Esophagus (tissue), 2 donors: Measurements from ENCODE around the gene GMPR2. TPM values are rescaled to one million over a fixed set of nuclear protein-coding genes. Genes with fewer than 3 reads are reported as not detected.

Source experiments
- H3K27ac ChIP-seq, 2 donors: one replicate each; pipeline ENCODE4 v1.5.1; 2013; ENCODE audit warnings: low read depth in 2 of 2, mild to moderate bottlenecking in 2 of 2, inconsistent platforms in 1 of 2, low read length in 1 of 2, moderate library complexity in 1 of 2
- H3K27me3 ChIP-seq, 2 donors: one replicate each; pipeline ENCODE4 v1.6.1; 2013; ENCODE audit warnings: low read length in 2 of 2, control low read depth in 1 of 2, mild to moderate bottlenecking in 1 of 2; ENCODE audit not compliant: insufficient read depth in 2 of 2, control insufficient read depth in 1 of 2
- H3K36me3 ChIP-seq, 2 donors: one replicate each; pipeline ENCODE4 v1.6.1; 2013; ENCODE audit warnings: low read length in 1 of 2; ENCODE audit not compliant: control insufficient read depth in 2 of 2, insufficient read depth in 2 of 2
- H3K4me1 ChIP-seq, 2 donors: one replicate each; pipeline ENCODE4 v1.6.1; 2013; ENCODE audit warnings: low read length in 1 of 2; ENCODE audit not compliant: control insufficient read depth in 2 of 2, insufficient read depth in 2 of 2
- H3K4me3 ChIP-seq, 2 donors: one replicate each; pipeline ENCODE4 v1.5.1; 2013; ENCODE audit warnings: low read length in 2 of 2, mild to moderate bottlenecking in 2 of 2, low read depth in 1 of 2, moderate library complexity in 1 of 2
- H3K9me3 ChIP-seq, 2 donors: one replicate each; pipeline ENCODE4 v1.6.1; 2013; ENCODE audit warnings: mild to moderate bottlenecking in 2 of 2, low read depth in 1 of 2, low read length in 1 of 2, moderate library complexity in 1 of 2; ENCODE audit not compliant: control insufficient read depth in 2 of 2, insufficient read depth in 1 of 2
- WGBS, 2 donors: extraction: QIAGEN DNeasy Blood & Tissue Kit; methylation state at CpG; one replicate each; pipeline ENCODE4 v1.1.7; 2013; 5-methylcytosine and 5-hydroxymethylcytosine counted together
- polyA plus RNA-seq, 2 donors: library from polyadenylated mRNA; stranded (reverse); fragments of 200-250 nt; gene quantifications; one replicate each; pipeline ENCODE4 v1.2.3, GENCODE V29; 2013
- donor health status: healthy with polysubstance abuse.
- donor health status: Bipolar disorder and iron deficiency.

Gene GMPR2
- polyA plus RNA-seq, 2 donors = 24.5 to 35.0 TPM

GRCh38 chr14:24226473-24226872, 6.3 kb upstream of the GMPR2 start:
- H3K27me3 ChIP-seq = no peaks in the 10 kb centered on the region
- peaks cover 0 to 4% of the 10 kb centered on the region in 2 donors for H3K4me1 ChIP-seq
- H3K4me3 ChIP-seq = no peak overlapping the region
- no peaks in the 10 kb centered on the region for H3K9me3 ChIP-seq
- no peaks in the 10 kb centered on the region for H3K36me3 ChIP-seq
- H3K27ac ChIP-seq = no peak overlapping the region
- 78 to 83% methylated on average over 1 of the region's 1 CpG for WGBS, 2 donors

DNA sequence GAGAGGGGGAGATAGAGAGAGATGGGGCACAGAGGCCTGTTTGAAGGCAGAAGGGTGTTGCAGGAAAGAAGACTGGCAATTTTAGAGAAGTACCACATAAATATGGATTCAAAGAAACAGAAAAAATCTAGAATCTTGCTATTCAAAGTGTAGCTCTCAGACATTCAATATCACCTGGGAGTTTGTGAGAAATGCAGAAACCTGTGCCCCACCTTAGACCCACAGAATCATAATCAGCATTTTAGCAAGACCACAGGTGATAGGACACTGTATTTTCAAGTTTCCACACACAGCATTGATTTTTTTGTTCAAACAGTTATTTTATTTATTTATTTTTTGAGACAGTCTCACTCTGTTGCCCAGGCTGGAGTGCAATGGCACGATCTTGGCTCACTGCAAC, 3.8 kb upstream of the GMPR2 start:
- 0 to 5% methylated on average over 1 of the region's 1 CpG for WGBS, 2 donors

DNA sequence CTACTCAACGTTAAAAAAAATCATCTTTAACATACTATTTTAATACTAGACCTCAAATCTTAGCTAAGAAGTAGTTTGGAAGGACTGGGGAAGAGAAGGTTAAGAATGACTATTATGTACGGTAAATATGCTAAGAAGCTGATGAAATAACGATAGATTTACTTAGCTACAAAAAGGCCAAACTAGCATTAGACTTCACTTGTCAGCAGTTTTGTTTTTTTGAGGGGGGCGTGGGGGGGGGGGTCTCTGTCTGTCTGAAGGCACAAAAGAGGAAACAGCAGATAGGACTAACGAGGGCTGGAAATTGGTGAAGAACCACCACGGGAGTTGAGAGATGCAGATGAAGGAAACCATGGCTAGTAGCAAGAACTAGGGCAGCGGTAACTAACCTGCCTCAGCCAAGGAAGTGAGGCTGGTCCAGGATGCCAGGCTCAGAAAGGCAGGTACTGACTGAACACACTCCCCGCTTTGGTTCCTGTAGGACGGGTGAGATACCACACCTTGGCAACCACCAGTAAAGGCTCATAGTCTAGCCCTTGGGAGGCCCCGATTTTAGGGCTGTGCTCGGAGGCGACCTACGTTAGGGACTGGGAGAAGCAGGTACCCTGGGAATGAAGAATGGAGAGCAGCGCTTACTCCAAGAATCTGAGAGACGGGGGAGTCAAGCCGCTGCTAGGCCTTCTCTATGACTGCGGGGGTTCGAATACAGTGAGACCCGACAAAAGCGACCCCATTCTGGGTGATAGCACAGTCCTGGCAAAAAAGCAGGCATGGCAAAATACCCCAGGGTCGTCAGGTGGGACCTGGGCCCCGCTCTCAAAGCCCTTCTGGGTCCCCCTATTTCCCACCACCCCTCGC, 1.2 kb upstream of the GMPR2 start:
- H3K27me3 ChIP-seq = no peaks in the 10 kb centered on the region
- no peaks in the 10 kb centered on the region for H3K9me3 ChIP-seq
- peak overlapping the region; percentile 96 to 97 for H3K27ac ChIP-seq
- H3K4me3 ChIP-seq = peak overlapping the region; percentile 82
- H3K4me1 ChIP-seq = peaks cover 0 to 7% of the 10 kb centered on the region in 2 donors
- WGBS, 2 donors = 9% methylated on average over 23 of the region's 23 CpGs
- H3K36me3 ChIP-seq = peaks cover 4 to 6% of the 10 kb centered on the region in 2 donors

More for the DNA sequence above, 3.8 kb upstream of the GMPR2 start:
- peaks cover 0 to 7% of the 10 kb centered on the region in 2 donors for H3K4me1 ChIP-seq
- no peaks in the 10 kb centered on the region for H3K27me3 ChIP-seq
- no peaks in the 10 kb centered on the region for H3K36me3 ChIP-seq
- no peak overlapping the region for H3K4me3 ChIP-seq
- H3K9me3 ChIP-seq = no peaks in the 10 kb centered on the region
- H3K27ac ChIP-seq = no peak overlapping the region

DNA sequence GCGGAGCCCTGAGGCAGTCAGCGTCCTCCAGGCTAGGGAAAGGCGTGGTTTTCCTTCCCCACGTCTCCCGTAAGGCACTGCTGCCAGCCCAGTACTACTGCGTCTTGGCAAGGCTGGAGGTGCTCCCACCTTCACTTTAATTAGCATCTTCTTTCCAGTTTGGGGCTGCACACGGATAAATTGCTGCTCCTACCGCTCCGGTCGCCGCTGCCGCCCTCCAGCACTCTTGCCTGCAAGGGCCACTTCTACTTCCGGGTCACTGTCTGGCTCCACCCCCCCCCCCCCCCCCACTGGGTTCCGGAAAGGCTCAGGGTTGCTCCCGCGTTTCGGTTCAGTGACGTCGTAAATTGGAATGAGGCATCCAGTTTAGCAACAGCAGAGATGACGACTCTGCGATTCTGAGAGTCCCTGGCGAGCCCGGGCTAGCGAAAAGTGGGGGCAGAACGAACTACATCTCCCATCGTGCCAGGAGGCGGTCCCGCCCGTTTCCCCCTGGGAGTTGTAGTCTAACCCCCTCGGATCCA, 546 bp upstream of the GMPR2 start, which contains the start of gene NEDD8:
TSS of gene NEDD8 (minus strand) at position 247 of the 524 bp plus-strand sequence. CDS start at position 147, 100 bp downstream.
- Histone ChIP-seq H3K4me3 (peak within 1 kb of the TSS; percentile 82), H3K9me3 (no peaks in the 10 kb centered on the region), H3K27me3 (no peaks in the 10 kb centered on the region), H3K27ac (peak within 1 kb of the TSS; percentile 96 to 97), H3K4me1 (peaks cover 0 to 8% of the 10 kb centered on the region in 2 donors), H3K36me3 (peaks cover 8 to 13% of the 10 kb centered on the region in 2 donors)
- WGBS, 2 donors = 0% methylated on average over 28 to 30 of the region's 30 CpGs

DNA sequence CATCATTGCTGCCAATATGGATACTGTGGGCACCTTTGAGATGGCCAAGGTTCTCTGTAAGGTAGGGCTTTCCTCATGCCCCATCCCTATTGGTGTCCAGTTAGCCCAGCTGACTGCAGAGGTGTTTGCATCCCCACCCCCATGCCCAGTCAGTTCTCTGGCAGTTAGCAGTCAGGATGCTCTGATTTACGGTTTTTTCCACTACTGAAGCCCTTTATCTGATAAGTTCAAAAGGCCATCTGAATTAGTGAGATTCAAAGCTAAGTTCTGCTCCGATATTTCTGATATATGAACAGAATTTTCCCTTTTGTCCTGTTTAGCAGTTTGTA, 773 bp downstream of the GMPR2 start:
- H3K4me1 ChIP-seq = peaks cover 0 to 8% of the 10 kb centered on the region in 2 donors
- H3K36me3 ChIP-seq = peaks cover 14 to 22% of the 10 kb centered on the region in 2 donors
- H3K4me3 ChIP-seq = peak overlapping the region; percentile 82
- no peaks in the 10 kb centered on the region for H3K9me3 ChIP-seq
- H3K27me3 ChIP-seq = no peaks in the 10 kb centered on the region
- WGBS, 2 donors = 64 to 71% methylated on average over 2 of the region's 2 CpGs
- H3K27ac ChIP-seq = peak overlapping the region; percentile 48 to 96

GRCh38 chr14:24234095-24235005, 1.6 kb downstream of the GMPR2 start:
- H3K36me3 ChIP-seq = peaks cover 14 to 25% of the 10 kb centered on the region in 2 donors
- H3K4me3 ChIP-seq = no peak overlapping the region
- H3K27me3 ChIP-seq = no peaks in the 10 kb centered on the region
- no peak overlapping the region for H3K27ac ChIP-seq
- 82 to 89% methylated on average over 3 of the region's 3 CpGs for WGBS, 2 donors
- H3K4me1 ChIP-seq = peaks cover 2 to 8% of the 10 kb centered on the region in 2 donors
- H3K9me3 ChIP-seq = no peaks in the 10 kb centered on the region

GRCh38 chr14:24235804-24236688, 3.3 kb downstream of the GMPR2 start:
- WGBS, 2 donors = 91 to 93% methylated on average over 5 of the region's 5 CpGs
- Histone ChIP-seq H3K27me3 (no peaks in the 10 kb centered on the region), H3K4me3 (no peak overlapping the region), H3K4me1 (peaks cover 2 to 16% of the 10 kb centered on the region in 2 donors), H3K36me3 (peaks cover 25 to 40% of the 10 kb centered on the region in 2 donors), H3K9me3 (no peaks in the 10 kb centered on the region), H3K27ac (peak overlapping the region in 1 of 2 donors; percentile 29)

DNA sequence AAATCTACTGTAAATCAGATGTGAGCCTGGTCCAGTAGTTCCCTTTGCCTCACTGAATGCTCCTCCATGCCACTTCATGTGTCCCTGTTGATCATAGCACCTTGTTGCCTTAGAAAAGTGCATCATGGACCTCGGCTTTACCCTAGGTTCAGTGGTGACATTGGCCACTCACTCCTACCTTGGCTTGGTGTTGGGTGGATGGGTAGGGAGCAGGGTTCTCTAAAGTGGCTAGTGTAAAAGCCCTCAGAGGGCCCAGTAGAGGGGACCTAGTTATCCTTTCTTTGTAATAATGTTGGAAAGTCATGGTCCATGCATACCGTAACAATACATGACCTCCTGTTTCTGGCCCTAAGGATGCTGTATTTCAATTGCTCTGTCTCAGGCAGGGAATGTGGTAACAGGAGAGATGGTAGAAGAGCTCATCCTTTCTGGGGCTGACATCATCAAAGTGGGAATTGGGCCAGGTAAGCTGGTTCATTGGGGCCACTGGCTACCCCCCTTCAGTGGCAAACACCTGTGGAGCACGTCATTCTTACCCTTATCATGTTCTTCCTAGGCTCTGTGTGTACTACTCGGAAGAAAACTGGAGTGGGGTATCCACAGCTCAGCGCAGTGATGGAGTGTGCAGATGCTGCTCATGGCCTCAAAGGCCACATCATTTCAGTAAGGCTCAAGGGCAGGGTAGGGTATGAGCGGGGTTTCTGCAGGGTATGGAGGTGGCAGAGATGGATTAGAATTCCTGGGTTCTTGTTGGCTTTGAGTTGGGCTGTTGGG, 4.1 kb downstream of the GMPR2 start:
- Histone ChIP-seq H3K27me3 (no peaks in the 10 kb centered on the region), H3K36me3 (peaks cover 25 to 40% of the 10 kb centered on the region in 2 donors), H3K4me3 (no peak overlapping the region), H3K9me3 (no peaks in the 10 kb centered on the region), H3K4me1 (peaks cover 2 to 13% of the 10 kb centered on the region in 2 donors), H3K27ac (peak overlapping the region in 1 of 2 donors; percentile 60)
- WGBS, 2 donors = 93% methylated on average over 6 of the region's 6 CpGs
